Prostate gland (tissue), 2 donors: ENCODE measurements around the gene SUN1. TPM values are rescaled to one million over a fixed set of nuclear protein-coding genes. Genes with fewer than 3 reads are reported as not detected.

Source experiments
- DNase-seq: peaks from one replicate; pipeline ENCODE4 v3.0.0-alpha.2; 2019; ENCODE audit warnings: low spot score
- H3K27ac ChIP-seq, 2 donors: fragments of 200-600 bp; sonication (generic); 2 replicates each; pipeline ENCODE4 v1.5.1; 2017 to 2019
- H3K27me3 ChIP-seq: fragments of 200-600 bp; sonication (generic); replicated peaks from 2 replicates; pipeline ENCODE4 v1.5.1; 2019; ENCODE audit not compliant: insufficient read depth
- H3K36me3 ChIP-seq, 2 donors: fragments of 200-600 bp; sonication (generic); 1 replicate in 1 of 2; 2 replicates in 1 of 2; pipeline versions ENCODE4 v1.5.1 to v1.8.1; 2017 to 2019
- H3K4me1 ChIP-seq: fragments of 200-600 bp; sonication (generic); replicated peaks from 2 replicates; pipeline ENCODE4 v1.5.1; 2019
- H3K4me3 ChIP-seq, 2 donors: fragments of 200-600 bp; sonication (generic); 2 replicates each; pipeline ENCODE4 v1.5.1; 2017 to 2019
- H3K9me3 ChIP-seq: fragments of 200-600 bp; sonication (generic); 2 replicates; pipeline ENCODE4 v1.5.1; 2017
- POLR2A ChIP-seq: fragments of 450-650 bp; IDR thresholded peaks from one replicate; pipeline ENCODE4 v1.6.1; 2016; ENCODE audit warnings: antibody characterized with exemption, mild to moderate bottlenecking
- POLR2AphosphoS5 ChIP-seq: sonication (generic); formaldehyde crosslinking; IDR thresholded peaks from one replicate; pipeline ENCODE4 v1.6.1; 2017; ENCODE audit warnings: antibody characterized with exemption
- WGBS: methylation state at CpG from one replicate; pipeline ENCODE4 v1.1.5; 2018; 5-methylcytosine and 5-hydroxymethylcytosine counted together
- intact Hi-C: fragments of 100-400 bp; cut with DNase I; formaldehyde crosslinking; loops from one replicate; pipeline ENCODE4 v1.14.2; 2022
- total RNA-seq, 2 donors: library from RNA; depleted of rRNA; stranded (reverse); fragments of >200 nt; gene quantifications; one replicate each; pipeline ENCODE4 v1.1.0, GENCODE V29; 2016
- TF ChIP-seq, protein P1 (sequence below), 4 experiments: fragments of 200-600 bp in 2 of 4; fragments of 450-650 bp in 2 of 4; sonication (generic) in 2 of 4; IDR thresholded peaks; 1 replicate in 3 of 4; 2 replicates in 1 of 4; pipeline ENCODE4 v1.5.1; 2016 to 2019; ENCODE audit warnings: antibody characterized with exemption in 4 of 4, mild to moderate bottlenecking in 2 of 4, moderate library complexity in 2 of 4

SUN1 gene
- total RNA-seq, 2 donors from 2014 or later = 106 to 177 TPM

DNA sequence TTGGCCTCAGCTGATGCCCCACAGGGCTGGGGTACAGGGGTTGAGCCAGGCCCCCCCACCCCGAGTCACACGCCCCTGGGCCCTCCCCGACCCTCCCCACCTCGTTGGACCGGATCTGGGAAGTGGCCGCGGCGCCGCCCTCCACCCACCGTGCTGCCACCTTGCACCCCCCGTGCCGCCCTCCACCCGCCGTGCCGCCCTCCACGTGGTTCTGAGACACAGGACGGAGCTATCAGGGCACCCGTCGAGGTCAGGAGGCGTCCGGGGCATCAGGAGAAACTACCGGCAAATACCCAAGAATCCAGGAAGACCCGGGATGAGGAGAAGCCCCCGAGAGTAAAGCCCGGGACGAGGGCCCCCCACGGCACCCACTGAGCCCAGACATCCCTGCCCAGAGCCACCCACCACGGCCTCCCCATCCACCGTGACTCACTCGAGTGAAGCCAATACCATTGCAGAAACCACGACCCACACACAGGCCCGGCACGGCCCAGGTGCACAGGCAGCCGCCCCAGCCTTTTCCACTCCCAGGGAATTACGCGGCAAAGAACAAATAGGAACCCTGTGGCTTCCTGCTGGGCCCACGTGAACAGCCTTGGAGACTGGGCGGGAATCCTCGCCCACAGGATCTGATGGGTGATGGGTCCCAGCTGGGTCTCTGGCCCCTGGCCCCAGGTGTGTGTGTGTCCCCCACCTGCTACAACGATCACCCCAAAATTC lies 88.2 kb downstream of the SUN1 start:
- no peak overlapping the region for H3K27ac ChIP-seq
- H3K4me3 ChIP-seq = no peak overlapping the region
- H3K36me3 ChIP-seq = no peaks in the 10 kb centered on the region
- no peaks in the 10 kb centered on the region for H3K27me3 ChIP-seq
- H3K4me1 ChIP-seq = no peaks in the 10 kb centered on the region
- TF ChIP-seq POLR2A (no peak), POLR2AphosphoS5 (no peak)
- TF ChIP-seq, protein P1, sequence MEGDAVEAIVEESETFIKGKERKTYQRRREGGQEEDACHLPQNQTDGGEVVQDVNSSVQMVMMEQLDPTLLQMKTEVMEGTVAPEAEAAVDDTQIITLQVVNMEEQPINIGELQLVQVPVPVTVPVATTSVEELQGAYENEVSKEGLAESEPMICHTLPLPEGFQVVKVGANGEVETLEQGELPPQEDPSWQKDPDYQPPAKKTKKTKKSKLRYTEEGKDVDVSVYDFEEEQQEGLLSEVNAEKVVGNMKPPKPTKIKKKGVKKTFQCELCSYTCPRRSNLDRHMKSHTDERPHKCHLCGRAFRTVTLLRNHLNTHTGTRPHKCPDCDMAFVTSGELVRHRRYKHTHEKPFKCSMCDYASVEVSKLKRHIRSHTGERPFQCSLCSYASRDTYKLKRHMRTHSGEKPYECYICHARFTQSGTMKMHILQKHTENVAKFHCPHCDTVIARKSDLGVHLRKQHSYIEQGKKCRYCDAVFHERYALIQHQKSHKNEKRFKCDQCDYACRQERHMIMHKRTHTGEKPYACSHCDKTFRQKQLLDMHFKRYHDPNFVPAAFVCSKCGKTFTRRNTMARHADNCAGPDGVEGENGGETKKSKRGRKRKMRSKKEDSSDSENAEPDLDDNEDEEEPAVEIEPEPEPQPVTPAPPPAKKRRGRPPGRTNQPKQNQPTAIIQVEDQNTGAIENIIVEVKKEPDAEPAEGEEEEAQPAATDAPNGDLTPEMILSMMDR (IDR thresholded peaks at IDR 0.05) = no peak
- intact Hi-C loops = no loop called here
- no peaks in the 10 kb centered on the region for H3K9me3 ChIP-seq
- DNase-seq = no peak
- 85% methylated on average over 40 of the region's 40 CpGs for WGBS

DNA sequence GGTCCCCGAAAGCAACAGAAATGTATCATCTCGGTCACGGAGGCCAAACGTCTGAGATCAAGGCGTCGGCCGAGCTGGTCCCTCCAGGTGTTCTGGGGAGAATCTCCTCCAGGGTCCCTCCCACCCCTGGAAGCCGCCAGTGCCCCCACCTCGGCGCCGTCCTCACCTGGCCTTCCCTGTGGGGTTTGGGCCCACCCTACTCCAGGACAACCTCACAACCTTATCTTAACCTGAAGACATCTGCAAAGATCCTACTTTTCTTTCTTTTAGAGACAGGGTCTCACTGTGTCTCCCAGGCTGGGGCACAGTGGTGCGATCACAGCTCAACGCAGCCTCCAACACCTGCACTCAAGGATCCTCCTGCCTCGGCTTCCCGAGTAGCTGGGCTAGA lies 88.8 kb downstream of the SUN1 start:
- Histone ChIP-seq H3K4me1 (no peaks in the 10 kb centered on the region), H3K27ac (no peak overlapping the region), H3K27me3 (no peaks in the 10 kb centered on the region), H3K9me3 (no peaks in the 10 kb centered on the region), H3K4me3 (no peak overlapping the region), H3K36me3 (no peaks in the 10 kb centered on the region)
- TF ChIP-seq POLR2A (no peak), POLR2AphosphoS5 (no peak)
- TF ChIP-seq, protein P1 (IDR thresholded peaks at IDR 0.05) = no peak
- 92% methylated on average over 15 of the region's 15 CpGs for WGBS
- intact Hi-C loops = no loop called here
- no peak for DNase-seq

DNA sequence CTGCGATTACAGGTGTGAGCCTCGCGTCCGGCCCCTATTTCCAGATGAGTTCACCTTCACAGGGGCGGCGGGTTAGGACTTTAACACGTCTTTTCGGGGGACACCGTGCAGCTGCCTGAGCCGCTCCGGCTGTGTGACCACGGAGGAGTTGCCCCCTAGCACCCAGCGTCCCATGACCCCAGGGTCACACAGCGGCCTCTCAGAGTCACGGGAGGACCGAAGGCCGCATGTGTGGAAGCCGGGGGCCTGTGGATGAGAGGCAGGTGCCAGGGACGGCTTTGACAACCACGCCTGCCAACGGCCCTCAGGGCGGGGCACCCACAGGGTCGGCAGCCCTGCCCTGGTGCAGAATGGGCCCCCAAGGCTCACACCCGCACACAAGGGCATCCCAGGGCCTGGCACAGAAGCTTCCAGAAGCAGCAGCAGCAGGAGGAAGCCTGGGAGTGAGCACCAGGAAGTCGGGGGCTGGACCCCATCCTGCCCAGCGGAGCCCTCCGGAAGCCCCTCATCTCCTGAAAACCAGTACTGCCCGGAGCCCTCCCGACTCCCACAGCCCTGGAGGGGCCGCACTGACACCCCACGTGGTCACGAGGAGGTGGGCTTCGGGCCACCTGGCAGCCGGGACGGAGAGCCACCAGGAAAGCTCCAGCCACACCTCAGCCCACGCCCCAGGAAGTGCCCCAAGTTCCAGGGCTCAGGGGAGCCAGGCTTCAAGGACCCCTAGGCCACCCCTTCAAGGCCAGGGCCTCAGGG lies 89.5 kb downstream of the SUN1 start:
- Histone ChIP-seq H3K36me3 (no peaks in the 10 kb centered on the region), H3K4me3 (no peak overlapping the region), H3K27ac (no peak overlapping the region), H3K9me3 (no peaks in the 10 kb centered on the region), H3K27me3 (no peaks in the 10 kb centered on the region), H3K4me1 (no peaks in the 10 kb centered on the region)
- intact Hi-C loops = no loop called here
- TF ChIP-seq POLR2A (no peak), POLR2AphosphoS5 (no peak)
- TF ChIP-seq, protein P1 (IDR thresholded peaks at IDR 0.05) = no peak
- no peak for DNase-seq
- WGBS = 82% methylated on average over 35 of the region's 36 CpGs

DNA sequence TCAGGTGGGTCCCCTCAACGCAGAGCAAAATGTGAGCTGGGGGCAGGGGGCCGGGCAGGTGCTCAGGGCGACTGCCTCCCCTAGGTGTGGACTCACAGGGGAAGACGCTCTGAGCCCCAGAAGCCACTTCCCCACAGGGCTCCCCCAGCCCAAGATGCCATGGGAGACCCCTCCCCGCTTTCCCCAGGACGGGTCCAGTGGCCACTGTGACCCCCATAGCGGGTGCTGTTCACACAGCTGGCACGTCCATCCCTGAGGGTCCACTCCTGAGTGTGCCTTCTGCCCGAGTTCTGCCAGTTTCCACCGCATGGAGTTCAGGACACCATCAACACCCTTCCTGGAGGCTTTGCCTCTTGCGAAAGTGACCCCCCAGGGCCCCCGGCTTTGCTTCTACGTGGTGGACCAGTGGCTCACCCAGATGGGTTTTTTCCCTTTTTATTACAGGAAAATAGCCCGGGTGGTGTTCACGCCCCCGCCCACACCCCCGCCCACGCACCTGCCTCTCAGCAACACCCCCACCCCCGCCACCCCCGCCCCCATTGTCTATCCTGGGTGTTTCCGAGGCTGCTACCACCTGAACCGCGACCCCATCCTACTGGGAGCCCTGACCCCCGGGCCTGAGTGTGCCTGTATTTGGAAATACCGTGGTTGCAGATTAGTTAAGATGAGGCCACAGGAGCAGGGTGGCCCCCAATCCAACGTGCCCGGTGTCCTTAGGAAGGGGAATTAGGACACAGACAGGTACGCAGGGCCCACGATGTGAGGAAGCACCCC lies 90.2 kb downstream of the SUN1 start:
- DNase-seq = no peak
- no peaks in the 10 kb centered on the region for H3K4me1 ChIP-seq
- no peak overlapping the region for H3K4me3 ChIP-seq
- H3K27ac ChIP-seq = no peak overlapping the region
- H3K9me3 ChIP-seq = no peaks in the 10 kb centered on the region
- no peaks in the 10 kb centered on the region for H3K36me3 ChIP-seq
- 71% methylated on average over 27 of the region's 29 CpGs for WGBS
- no peaks in the 10 kb centered on the region for H3K27me3 ChIP-seq
- TF ChIP-seq, protein P1 (IDR thresholded peaks at IDR 0.05) = no peak
- no peak for TF ChIP-seq POLR2AphosphoS5
- TF ChIP-seq POLR2A = no peak
- intact Hi-C loops = no loop called here
